ENCODE data around the gene TLCD2. TPM values are rescaled to one million over a fixed set of nuclear protein-coding genes. Genes with fewer than 3 reads are reported as not detected.
A peak's percentile ranks its signal among the peaks of the same experiment; 100 is the strongest.

The TLCD2 gene
- total and polyA plus RNA-seq, 2 of the 13 experiments (the other 11 are each of a cell fraction or from before 2014, with no cell fraction given), result 0.90 to 1.1 TPM

- TF ChIP-seq KAT8 (CRISPR knock-in tag; IDR thresholded peaks at IDR 0.05), result peak; percentile 53; the same call in 1 of the 2 replicates
- no peak for TF ChIP-seq SRSF9 (IDR thresholded peaks at IDR 0.05; ENCODE audit: borderline replicate concordance, insufficient read depth, low read depth, low read length, poor library complexity, severe bottlenecking)
- no peak for TF ChIP-seq ATF5 (CRISPR knock-in tag; IDR thresholded peaks at IDR 0.05; ENCODE audit: low read depth)
- TF ChIP-seq NR0B2 (CRISPR knock-in tag; IDR thresholded peaks at IDR 0.05), result no peak
- TF ChIP-seq FOXJ3 (CRISPR knock-in tag; IDR thresholded peaks at IDR 0.05; ENCODE audit: borderline replicate concordance), result no peak
- no peak for TF ChIP-seq FOXO1 (CRISPR knock-in tag; IDR thresholded peaks at IDR 0.05)
- no peak for TF ChIP-seq TCF7L2 (IDR thresholded peaks at IDR 0.05; ENCODE audit: low read depth, low read length)
- TF ChIP-seq MED8 (CRISPR knock-in tag; IDR thresholded peaks at IDR 0.05; ENCODE audit: insufficient replicate concordance), result no peak
- no peak for TF ChIP-seq ZNF841 (CRISPR knock-in tag; IDR thresholded peaks at IDR 0.05; ENCODE audit: borderline replicate concordance)
- no peak for TF ChIP-seq HNF4G (IDR thresholded peaks at IDR 0.05; ENCODE audit: borderline replicate concordance, low read depth, low read length)
- peak; percentile 10; the same call in 1 of the 2 replicates for TF ChIP-seq HNF4G (CRISPR knock-in tag; IDR thresholded peaks at IDR 0.05; ENCODE audit: borderline replicate concordance, low read depth)
- no peak for TF ChIP-seq RARG (CRISPR knock-in tag; IDR thresholded peaks at IDR 0.05; ENCODE audit: low read depth)
- TF ChIP-seq EED (CRISPR knock-in tag; IDR thresholded peaks at IDR 0.05), result peak; percentile 17; the same call in 1 of the 2 replicates
- no peak for TF ChIP-seq ELK4 (CRISPR knock-in tag; IDR thresholded peaks at IDR 0.05; ENCODE audit: borderline replicate concordance)
- TF ChIP-seq SNRNP70 (IDR thresholded peaks at IDR 0.05; ENCODE audit: low read depth, low read length), result no peak
- TF ChIP-seq ZNF414 (CRISPR knock-in tag; IDR thresholded peaks at IDR 0.05), result 0 out of 2 replicates have a peak, but pooled peaks have one; percentile 32
- no peak for TF ChIP-seq SALL2 (CRISPR knock-in tag; IDR thresholded peaks at IDR 0.05)
- TF ChIP-seq NFATC3 (CRISPR knock-in tag; IDR thresholded peaks at IDR 0.05), result no peak
- 0 out of 2 replicates have a peak, but pooled peaks have one; percentile 41 for TF ChIP-seq MAZ (IDR thresholded peaks at IDR 0.05; ENCODE audit: borderline replicate concordance, low read depth, low read length)
- no peak; the same call in 1 of the 2 replicates for TF ChIP-seq MAZ (CRISPR knock-in tag; IDR thresholded peaks at IDR 0.05; ENCODE audit: low read depth)
- no peak for TF ChIP-seq ZNF878 (CRISPR knock-in tag; IDR thresholded peaks at IDR 0.05)
- no peak for TF ChIP-seq ZNF292 (CRISPR knock-in tag; IDR thresholded peaks at IDR 0.05; ENCODE audit: borderline replicate concordance, low read depth)
- TF ChIP-seq ZNF331 (CRISPR knock-in tag; IDR thresholded peaks at IDR 0.05), result no peak; the same call in 1 of the 2 replicates
- TF ChIP-seq ZNF670 (CRISPR knock-in tag; IDR thresholded peaks at IDR 0.05; ENCODE audit: borderline replicate concordance), result 0 out of 2 replicates have a peak, but pooled peaks have one; percentile 39
- no peak for TF ChIP-seq PHB2 (IDR thresholded peaks at IDR 0.05; ENCODE audit: partially characterized antibody)
- no peak for TF ChIP-seq ZKSCAN1 (IDR thresholded peaks at IDR 0.05; ENCODE audit: low read length)
- TF ChIP-seq CREM (IDR thresholded peaks at IDR 0.05), result no peak
- no peak for TF ChIP-seq CREM (CRISPR knock-in tag; IDR thresholded peaks at IDR 0.05)
- TF ChIP-seq ZNF709 (CRISPR knock-in tag; IDR thresholded peaks at IDR 0.05), result no peak
These were observed 5.0 kb upstream of the TLCD2 start (continued) for GRCh38 chr17:1714980-1715802.

Measured in HepG2 (cell line).